Astrocyte of the cerebellum (primary cell): ENCODE data around the gene PBRM1.

Source experiments
- DNase-seq: peaks from one replicate; pipeline ENCODE4 v3.0.0-alpha.2; 2011; ENCODE audit warnings: low read depth
- H3K4me3 ChIP-seq: 2 replicates; pipeline ENCODE4 v1.5.1; 2011; ENCODE audit warnings: mild to moderate bottlenecking, low read depth, low read length, moderate library complexity
- in situ Hi-C: cut with HindIII; loops from 2 replicates; pipeline ENCODE4 v1.10.0; 2017; ENCODE audit warnings: low sequenced_read_pairs
- TF ChIP-seq, protein P1 (sequence below): IDR thresholded peaks from 2 replicates; pipeline ENCODE4 v1.5.1; 2012; ENCODE audit warnings: low read length, low read depth, moderate library complexity, mild to moderate bottlenecking; ENCODE audit errors: missing control alignments

PBRM1 gene

DNA sequence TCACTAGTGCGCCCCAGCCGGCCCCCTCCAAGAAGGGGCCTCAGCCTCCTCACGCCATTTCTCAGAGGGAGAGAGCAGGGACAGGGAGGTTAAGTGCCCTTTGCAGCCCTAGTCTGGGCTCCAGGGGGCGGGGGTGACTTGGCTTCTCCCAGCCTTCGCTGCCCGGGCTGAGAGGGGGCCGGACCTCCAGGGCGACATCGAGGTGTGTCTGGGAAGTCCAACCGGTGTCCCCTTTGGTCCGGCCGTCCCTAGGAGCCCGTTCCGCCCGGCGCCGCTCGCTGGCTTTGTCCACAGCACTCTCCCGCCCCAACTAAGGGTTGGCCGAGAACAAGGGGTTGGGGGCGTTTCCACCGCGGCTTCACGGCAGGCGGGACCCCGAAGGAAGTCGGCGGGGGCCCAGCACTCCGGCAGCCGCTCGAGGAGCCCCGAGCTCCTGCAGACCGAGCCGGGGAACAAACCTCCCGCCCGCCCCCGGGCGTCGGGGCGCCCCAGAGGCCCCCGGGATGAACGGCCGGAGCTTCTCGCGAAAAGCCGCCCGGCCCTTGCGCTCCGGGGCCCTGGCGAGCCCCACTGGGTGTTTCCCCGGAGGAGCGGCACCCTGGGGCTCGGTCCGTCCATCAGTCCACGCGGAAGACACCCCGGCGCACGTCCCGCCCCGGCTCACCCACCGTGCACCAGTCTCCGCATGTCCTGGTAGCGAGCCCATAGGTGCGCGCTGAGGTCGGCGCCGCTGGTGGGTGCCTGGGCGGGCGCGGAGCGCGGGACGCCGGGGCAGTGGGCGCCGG lies 152.7 kb downstream of the PBRM1 start:
- H3K4me3 ChIP-seq: peak overlapping the region; percentile 80
- TF ChIP-seq, protein P1, sequence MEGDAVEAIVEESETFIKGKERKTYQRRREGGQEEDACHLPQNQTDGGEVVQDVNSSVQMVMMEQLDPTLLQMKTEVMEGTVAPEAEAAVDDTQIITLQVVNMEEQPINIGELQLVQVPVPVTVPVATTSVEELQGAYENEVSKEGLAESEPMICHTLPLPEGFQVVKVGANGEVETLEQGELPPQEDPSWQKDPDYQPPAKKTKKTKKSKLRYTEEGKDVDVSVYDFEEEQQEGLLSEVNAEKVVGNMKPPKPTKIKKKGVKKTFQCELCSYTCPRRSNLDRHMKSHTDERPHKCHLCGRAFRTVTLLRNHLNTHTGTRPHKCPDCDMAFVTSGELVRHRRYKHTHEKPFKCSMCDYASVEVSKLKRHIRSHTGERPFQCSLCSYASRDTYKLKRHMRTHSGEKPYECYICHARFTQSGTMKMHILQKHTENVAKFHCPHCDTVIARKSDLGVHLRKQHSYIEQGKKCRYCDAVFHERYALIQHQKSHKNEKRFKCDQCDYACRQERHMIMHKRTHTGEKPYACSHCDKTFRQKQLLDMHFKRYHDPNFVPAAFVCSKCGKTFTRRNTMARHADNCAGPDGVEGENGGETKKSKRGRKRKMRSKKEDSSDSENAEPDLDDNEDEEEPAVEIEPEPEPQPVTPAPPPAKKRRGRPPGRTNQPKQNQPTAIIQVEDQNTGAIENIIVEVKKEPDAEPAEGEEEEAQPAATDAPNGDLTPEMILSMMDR: no peak
- in situ Hi-C loops: no loop called here
- DNase-seq: no peak

DNA sequence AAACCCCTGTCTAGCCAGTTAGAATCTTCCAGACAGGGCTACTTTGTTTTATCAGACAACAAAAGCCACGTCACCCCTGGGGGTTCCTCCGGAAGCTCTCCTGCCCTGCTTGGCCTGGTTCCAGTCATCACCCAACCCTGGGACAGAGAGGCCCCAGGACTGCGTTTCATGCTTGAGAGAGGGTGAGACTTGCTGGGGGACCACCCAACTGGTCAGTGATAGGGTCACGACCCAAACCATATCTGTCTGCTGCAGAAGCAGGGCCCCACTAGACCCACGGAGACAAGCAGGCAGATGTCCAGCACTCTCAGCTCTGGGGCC lies 153.2 kb downstream of the PBRM1 start:
- no peak for DNase-seq
- TF ChIP-seq, protein P1: no peak
- in situ Hi-C loops: no loop called here
- H3K4me3 ChIP-seq: peak overlapping the region; percentile 80

DNA sequence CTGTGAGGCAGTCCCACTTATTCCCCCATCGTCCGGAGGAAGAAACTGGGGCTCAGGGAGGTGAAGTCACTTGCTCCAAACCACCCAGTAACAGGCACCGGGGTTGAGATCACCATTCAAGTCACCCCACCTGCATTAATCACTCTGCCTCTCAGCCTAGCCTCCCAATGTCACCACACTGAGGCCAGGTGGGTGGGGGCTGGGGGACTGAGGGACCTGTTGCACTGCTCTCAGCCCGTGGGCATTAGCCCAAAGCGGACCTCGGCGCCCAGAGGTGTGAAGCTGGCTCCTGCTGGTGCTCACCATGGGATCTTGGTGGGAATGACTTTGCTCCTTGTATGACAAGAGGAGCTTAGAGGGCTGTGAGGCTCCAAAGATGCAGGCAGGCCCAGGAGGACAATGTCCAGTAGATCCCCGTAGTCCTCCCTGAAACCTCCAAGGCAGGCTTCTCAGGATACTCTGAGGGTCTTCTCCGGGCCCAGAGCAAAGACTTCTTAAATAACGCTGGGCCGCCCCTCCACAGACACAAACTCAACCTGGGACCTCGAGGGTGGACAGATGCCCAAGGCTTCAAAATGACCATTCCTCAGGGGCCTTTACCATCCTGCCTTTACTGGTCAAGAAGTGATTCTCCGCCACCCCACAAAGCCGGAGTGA lies 153.7 kb downstream of the PBRM1 start:
- TF ChIP-seq, protein P1: no peak
- in situ Hi-C loops: no loop called here
- peak overlapping the region; percentile 80 for H3K4me3 ChIP-seq
- DNase-seq: no peak

DNA sequence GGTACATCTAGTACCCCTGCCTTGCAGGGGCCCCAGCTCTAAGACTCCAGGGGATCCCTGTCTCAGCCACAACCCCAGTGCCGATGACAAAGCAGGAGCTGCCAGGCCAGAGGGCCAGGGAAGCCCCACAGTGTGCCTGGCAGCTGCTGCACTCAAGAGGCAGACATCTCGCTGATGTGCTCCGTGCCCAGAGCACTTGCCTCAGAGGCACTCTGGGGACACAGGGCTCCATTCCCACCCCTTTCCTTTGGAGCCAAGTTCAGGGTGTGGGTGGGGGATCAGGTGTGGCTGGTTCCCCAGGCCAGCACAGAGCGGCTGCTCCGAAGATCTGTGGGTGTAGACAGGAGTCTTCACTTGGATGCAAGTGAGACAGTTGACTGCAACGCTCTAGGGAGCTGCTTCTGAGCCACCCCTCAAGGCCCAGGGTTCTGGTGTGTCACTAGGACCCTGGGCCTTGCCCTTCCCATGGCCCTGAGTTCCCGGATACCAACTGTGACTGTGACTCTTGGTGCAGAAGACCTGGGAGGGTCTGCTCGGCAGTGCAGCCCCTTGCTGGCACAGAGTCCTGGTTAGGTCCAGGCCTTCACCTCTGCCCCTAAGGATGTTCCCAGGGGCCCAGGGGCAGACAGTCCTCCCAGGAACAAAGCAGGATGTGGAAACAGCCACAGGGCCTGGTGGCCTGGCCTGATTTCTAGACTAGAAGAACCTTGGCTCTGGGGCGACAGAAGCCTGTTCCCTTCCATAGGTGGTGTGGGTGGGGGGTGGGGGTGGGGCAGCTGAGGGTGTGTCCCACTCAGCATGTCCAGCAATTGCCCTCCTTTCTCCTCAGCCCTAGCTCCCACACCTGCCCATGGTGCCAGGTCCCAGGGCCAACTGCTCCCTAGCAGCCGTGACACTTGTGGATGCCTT lies 154.5 kb downstream of the PBRM1 start:
- in situ Hi-C loops: no loop called here
- DNase-seq: no peak
- TF ChIP-seq, protein P1: no peak
- H3K4me3 ChIP-seq: no peak overlapping the region

DNA sequence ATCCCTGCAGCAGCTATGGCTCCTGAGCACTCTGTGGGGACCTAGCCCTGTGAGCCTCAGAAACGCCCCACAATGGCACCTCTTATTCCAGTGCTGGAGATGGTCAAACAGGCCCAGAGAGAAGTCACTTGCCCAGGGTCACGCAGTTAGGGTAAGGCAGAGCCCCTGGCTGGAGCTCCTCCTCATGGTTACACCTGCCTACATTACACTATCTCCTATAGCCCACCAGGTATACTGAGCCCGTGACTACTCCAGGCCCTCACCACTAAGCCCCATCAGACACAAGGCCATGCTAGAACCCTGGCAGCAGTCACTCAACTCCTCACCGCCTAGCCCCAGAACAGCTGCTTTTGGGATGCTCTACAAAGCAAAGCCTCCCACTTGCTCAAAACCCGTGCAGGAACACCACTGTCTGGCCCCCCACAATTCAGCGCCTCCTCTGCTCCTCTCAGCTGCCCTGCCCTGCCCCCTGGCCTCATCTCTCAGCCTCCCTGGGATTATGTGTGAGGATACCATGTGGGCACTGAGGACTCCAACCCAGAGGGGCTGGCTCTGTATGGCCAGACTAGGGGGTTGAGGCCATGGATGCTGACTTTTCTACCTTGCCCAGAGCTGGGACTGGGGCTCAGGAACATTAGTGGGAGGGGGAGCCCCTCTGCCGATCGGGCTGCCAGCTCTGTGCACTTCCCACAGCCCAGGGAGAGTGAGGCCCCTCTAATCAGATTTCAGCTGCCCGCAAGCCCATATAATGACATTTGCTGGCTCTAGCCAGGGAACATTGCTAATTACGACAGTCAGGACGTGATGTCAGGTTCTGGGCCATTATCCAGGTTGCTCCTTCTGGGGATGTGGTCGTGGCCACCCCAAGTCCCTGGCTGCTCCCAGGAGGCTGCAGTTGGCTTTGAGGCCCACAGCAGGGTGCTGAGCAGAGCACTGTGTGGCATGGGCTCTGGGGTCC lies 156.1 kb downstream of the PBRM1 start:
- peak; percentile 42 for DNase-seq
- H3K4me3 ChIP-seq: no peak overlapping the region
- in situ Hi-C loops: no loop called here
- TF ChIP-seq, protein P1: no peak
